Amniotic stem cell (primary cell): ENCODE data around the gene IKZF5.

Experiments used
- DNase-seq: peaks from one replicate; lab custom pipeline; 2025; lab: John Stamatoyannopoulos, UW

IKZF5 gene, protein sequence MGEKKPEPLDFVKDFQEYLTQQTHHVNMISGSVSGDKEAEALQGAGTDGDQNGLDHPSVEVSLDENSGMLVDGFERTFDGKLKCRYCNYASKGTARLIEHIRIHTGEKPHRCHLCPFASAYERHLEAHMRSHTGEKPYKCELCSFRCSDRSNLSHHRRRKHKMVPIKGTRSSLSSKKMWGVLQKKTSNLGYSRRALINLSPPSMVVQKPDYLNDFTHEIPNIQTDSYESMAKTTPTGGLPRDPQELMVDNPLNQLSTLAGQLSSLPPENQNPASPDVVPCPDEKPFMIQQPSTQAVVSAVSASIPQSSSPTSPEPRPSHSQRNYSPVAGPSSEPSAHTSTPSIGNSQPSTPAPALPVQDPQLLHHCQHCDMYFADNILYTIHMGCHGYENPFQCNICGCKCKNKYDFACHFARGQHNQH

GRCh38 chr10:123008355-123009104, at the start of gene IKZF5, which contains the start of gene ACADSB:
TSS of gene IKZF5 (minus strand) at chr10:123008795. CDS start at chr10:122998625, 10,170 bp downstream.
TSS of gene ACADSB (plus strand) at chr10:123009006. CDS start at chr10:123009030, 24 bp downstream.
- DNase-seq = peak; percentile 96

DNA sequence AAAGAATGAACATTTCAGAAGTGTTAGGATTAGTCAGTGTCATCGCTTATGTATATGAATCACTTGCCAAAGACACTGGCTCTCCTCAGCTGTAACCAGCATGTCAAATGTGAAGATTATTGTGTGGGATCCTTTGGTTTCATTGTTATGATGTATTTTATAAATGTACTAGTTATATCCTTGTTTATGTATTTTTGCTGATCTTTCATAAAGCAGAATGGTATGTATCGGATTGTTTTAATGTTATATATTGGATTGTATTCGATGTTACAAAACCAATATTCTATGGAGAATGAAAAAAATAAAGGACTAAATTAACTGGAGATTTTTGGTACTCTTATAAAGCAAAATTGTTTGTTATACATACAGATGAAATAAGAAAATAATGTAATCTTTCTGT, 49.4 kb upstream of the IKZF5 start:
- no peak for DNase-seq

DNA sequence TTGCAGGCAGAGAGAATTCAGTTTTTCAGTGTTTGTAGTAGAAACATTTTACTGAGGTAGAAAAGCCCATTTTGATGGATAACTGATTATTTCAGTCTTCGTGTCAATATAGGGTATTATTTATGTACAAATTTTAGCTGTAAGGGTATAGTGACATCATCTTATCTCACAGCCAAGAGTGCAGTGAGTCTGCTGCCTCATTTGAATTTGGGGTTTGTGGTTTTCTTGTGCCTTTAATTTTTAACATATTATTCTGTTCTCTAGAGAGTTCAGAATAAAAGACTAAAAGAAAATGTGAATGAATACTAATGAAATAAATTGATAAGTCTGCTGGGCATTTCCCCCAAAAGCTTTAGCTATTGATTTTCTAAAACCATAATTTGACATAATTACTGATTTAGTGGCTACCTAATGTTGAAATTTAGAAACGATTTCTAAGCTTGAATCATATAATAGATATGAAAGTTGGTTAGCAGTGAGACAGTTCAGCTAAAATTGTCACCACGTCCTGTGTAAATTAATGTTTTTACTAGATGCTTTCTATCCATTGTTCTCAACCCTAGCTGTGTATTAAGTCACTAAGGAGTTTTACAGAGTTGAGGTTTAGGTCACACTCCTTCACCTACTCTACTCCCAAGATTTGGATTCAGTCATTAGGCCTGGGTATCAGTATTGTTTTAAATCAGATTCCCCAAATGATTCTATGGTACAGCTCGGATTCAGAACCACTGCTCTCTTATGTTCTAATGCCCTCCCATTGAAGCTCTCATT, 37.6 kb upstream of the IKZF5 start:
- no peak for DNase-seq

- DNase-seq = no peak
Observed at GRCh38 chr10:123044391-123044790, 35.8 kb upstream of the IKZF5 start.

DNA sequence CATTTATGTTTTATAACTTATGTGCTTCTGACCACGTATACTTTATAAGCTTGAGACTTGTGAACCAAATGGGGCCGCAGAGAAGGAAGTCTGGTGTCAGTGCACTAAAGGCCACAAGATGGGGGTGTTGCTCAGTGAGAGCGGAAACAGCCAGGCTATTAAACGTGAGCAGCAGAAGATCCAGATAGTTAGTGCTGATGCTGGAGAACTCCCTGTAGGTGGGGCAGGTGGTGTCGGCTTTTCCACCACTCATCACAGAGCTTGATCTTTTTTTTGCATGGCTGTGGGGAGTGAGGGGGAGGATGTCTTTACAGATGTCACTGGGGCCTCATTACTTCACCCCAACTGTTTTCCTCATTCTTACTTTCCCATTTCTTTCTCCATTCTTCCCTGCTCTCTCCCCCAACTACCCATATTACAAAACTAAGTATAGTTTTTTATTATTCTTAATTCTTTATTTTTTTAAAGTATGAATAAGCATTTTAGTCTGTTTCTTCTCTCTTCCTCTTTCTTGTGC, 34.9 kb upstream of the IKZF5 start:
- peak; percentile 31 for DNase-seq

DNA sequence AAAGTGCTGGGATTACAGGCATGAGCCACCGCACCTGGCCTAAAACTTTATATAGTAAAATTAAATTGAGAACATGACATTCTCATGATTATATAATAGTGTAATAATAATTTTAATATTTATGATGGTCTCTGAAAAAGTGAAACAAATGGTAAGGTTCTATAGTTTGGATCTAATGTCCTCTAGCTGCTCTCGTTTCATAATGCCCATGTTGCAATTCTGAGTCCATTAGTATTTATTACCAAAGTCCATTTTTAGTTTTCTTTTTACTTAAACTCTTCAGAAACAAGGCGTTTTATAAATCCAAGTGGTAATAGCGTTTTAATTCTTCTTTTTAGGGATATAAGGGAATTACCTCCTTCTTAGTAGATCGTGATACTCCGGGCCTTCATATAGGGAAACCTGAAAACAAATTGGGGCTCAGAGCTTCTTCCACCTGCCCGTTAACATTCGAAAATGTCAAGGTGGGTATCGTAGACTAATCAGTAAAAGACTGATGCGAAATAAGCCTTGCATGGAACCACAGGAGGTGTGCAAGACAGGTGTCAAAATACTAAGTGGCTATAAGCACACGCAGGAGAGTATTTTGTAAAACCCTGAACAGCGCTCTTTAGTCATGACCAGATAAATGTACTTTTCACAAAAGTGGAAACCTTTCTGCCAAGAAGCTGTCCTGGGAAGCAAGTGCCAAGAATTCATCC, 34.3 kb upstream of the IKZF5 start:
- no peak for DNase-seq

- no peak for DNase-seq
Observed at GRCh38 chr10:123039632-123039930, 31.0 kb upstream of the IKZF5 start.

DNA sequence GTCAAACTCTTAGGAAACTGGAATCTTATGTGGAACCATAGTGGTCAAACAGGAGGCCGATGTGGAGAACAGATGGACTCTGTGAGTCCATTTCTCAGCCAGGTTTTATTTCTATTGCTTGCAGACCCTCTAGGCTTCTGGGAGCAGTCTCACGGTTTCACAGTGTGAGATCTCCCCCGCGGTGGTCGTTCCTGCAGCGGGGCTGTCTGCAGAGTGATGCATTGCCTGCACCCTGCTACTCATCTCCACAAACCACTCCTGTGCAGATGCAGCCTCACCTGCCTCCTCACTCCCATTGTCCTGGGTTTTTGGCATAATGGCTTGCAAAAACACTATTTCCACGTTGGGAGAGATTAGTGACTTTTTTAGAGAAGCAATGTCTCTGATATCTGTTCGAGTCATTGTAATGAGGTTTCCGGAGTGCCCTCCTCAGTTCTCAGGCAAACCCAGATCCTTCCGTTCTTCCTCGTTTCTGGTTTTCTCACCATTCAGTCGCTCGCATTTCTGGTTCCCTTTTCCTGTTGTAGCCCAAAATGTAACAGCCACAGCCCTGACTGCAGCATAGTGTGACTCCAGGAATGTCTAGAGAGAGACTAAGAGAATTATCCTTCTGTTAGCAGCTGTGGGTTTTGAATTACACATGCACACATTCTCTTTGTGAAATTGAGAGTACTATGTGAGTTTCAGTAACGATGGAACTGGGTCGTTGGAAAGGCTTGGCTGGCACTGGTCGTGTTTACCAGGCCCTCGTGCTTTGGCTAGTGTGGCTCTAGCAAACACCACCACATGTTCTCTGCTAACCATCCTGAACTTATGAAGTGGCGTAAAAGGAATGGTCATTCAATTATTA, 30.4 kb upstream of the IKZF5 start:
- DNase-seq = no peak

DNA sequence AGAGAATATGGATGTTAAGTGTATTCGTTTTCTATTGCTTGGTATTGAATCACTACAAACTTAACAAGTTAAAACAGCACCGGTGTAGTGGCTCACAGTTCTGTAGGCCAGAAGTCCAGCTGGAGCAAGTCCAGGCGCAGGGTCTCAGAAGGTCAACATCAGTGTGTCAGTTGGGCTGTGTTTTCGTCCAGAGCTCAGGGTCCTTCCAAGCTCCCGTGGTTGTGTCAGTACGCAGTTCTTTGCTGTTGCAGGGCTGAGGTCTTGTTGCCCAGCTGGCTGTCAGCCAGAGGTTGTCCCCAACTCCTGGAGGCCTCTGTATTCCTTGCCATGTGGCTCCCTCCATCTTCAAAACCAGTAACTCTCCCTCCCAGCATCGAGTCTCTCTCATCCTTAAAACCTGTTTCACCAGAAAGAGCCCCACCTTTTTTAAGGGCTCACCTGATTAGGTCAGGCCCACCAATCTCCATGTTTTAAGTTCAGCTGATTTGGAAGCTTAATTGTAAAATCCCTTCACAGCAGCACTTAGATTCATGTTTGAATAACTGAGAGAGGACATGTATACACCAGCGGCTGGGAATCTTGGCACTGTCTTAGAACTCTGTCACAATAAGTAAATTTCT, 27.0 kb upstream of the IKZF5 start:
- DNase-seq = no peak

DNA sequence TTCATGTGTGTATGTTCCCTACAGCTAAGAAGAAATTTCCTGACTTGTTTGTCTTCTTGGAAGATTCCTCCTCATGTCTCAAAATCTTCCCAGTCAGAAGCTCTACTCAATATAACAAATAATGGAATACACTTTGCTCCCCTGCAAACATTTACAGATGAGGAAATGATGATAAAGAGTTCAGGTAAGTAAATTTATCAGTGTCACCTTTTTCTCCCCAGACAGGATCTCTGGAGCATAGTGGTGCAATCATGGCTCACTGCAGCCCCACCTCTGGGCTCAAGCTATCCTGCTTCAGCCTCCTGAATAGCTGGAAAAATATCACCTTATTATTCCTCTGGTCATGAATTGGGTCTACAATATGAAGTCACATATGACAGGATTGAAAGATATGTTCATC, 25.7 kb upstream of the IKZF5 start:
- DNase-seq = no peak

DNA sequence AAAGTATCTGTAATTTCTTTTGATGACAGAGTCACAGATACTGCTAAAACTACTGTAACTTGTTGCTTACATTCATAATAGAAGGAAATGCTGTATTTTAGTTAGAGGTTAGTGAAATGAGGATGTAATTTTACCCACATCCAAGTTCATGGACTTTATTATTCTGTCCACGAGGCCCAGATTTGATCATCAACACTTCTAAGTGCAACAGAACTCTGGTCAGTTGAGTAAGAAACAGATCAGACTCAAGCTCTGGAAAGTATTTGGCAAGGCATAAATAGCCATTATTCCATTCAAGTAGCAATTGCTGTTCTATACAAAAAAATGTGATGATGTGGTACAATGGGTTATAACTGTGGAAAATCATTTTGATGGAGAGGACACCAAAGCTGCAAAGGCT, 22.5 kb upstream of the IKZF5 start:
- no peak for DNase-seq

GRCh38 chr10:123027861-123028260, 19.3 kb upstream of the IKZF5 start:
- no peak for DNase-seq

DNA sequence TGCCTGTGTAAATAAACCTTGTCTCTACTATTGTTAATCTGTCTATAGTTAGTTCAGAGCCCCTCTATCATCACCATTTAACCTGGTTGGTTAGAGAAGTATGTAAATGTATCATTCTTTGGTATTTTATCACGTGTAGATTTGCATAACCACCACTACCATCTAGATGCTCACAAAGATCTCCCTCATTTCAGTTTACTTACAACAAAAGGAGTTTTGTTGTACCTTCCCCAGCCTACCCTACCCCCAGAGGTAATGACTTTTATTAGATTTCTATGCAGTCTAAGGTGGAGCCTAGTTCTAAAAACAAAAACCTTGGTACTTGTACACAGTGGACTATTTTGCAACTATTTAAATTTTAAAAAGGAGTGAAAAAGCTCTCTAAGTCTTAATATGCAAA, 17.7 kb upstream of the IKZF5 start:
- DNase-seq = no peak

GRCh38 chr10:123024540-123024939, 15.9 kb upstream of the IKZF5 start:
- DNase-seq = no peak

GRCh38 chr10:123021517-123021916, 12.9 kb upstream of the IKZF5 start:
- no peak for DNase-seq

DNA sequence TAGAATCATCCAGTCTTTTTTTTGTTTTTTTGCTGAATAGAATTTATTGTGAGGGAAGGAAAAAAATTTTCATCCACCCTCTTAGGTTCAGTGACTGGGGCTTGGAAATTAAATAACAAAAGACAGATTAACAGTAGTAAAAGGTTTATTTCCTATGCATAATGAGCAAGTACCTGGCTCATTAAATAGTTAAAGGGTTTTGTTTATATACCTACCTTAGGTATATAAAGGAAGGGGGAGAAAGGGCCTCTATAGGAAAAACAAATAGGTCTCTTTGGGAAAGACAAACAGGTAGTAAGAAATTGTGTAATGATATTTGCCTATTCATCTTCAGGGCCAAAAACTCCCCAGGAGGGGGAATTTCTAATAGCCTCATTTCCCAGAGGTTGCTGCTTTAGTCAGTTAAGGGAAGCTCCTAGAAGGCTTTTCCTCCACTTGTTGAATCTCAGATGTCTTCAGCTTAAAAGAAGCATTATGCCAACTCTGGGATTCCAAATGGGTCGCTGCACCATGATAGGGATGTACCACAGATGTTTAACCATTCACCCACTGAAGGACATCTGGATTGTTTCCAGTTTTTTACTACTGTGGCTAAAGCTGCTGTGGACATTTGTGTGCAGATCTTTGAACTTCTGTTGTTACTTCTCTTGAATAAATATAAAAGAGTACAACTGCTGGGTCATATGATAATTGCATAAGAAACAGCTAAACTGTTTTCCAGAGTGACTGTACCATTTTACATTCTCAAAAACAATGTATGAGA, 11.5 kb upstream of the IKZF5 start:
- DNase-seq = no peak

DNA sequence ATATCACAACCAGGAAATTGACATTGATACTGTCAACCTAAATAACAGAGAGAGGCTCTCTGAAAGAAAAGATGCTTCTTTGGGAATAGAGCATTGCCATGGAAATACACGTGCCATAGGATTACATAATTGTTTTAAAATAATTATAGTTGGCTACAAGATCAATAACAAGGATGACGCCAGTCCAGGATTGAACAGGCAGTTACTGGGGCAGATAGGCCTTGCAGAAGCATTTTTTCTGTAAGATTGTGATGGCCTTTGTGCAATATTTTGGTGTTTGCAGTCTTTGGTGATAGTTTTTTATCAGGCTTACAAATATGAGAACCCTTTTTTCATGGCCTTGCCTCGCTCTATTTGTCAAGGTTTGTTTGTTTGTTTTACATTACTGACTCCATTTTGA, 10.7 kb upstream of the IKZF5 start:
- DNase-seq = no peak

DNA sequence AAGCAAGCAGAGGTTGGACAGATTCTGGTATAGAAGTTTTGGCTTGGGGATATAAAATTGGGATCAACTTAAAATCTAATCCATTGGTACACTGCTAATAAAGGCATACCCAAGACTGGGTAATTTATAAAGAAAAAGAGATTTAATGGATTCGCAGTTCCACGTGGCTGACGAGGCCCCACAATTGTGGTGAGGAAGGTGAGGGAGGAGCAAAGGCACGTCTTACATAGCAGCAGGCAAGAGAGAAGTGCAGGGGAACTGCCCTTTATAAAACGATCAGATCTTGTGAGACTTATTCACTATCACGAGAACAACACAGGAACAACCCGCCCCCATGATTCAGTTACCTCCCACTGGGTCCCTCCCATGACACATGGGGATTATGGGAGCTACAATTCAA, 9.9 kb upstream of the IKZF5 start:
- DNase-seq = no peak

DNA sequence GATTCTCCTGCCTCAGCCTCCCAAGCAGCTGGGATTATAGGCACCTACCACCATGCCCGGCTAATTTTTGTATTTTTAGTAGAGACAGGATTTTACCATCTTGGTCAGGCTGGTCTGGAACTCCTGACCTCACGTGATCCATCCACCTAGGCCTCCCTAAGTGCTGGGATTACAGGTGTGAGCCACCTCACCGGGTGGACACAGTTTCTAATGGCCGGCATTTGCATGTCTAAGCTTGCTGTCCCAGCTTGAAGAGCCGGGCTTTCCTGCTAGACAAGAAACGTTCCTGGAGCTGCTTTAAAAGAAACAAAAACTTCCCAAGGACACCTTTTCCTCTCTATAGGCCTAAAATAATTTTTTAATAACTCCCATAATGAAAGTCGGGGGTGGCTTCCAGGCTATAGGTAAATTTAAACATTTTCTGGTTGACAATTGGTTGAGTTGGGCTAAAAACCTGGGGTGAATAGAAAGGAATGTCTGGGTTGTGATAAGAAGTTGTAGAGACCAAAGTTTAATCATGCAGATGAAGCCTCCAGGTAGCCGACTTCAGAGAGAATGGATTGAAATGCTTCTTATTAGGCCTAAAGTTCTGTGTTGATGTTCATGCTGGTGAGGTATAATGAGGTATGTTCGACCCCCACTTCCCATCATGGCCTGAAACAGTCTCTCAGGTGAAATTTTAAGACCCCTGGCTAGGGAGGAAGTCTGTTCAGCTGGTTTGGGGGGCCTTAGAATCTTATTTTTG, 9.0 kb upstream of the IKZF5 start:
- no peak for DNase-seq
